Activated CD8-positive, alpha-beta memory T cell treated with anti-CD3 and anti-CD28 coated beads for 36 hours (primary cell): Measurements from ENCODE around the gene RPP40. TPM values are rescaled to one million over a fixed set of nuclear protein-coding genes. Genes with fewer than 3 reads are reported as not detected.
"Not testable (repeated sequence)": the region's sequence is repeated elsewhere in the genome, so short reads cannot be mapped to it uniquely, and the experiment has no call there.

Experiments
- CTCF ChIA-PET: fragments of 350-600 bp; sonication (Branson Sonifier 250); formaldehyde crosslinking; loops from one replicate; lab custom pipeline; 2021; ENCODE audit warnings: antibody characterized with exemption; lab: Charles Lee
- POLR2A ChIA-PET: fragments of 350-600 bp; sonication (Branson Sonifier 250); formaldehyde crosslinking; loops from one replicate; lab custom pipeline; 2021; ENCODE audit warnings: antibody characterized with exemption; lab: Charles Lee
- total RNA-seq, 2 experiments: library from RNA; stranded (reverse); gene quantifications; one replicate each; pipeline ENCODE4 v1.2.3, GENCODE V29; 2021

RPP40 gene
- 10 to 100 TPM; 16.6 to 17.1 TPM for total RNA-seq

GRCh38 chr6:5003604-5004372, at the start of gene RPP40:
TSS of gene RPP40 (minus strand) at chr6:5004037. CDS start at chr6:5004002, 35 bp downstream.
- CTCF ChIA-PET: interaction anchor here (0.6 to 1.0 kb wide), 3 partner anchors 27 to 160 kb away, joined by 3 read pairs; no protein-coding TSS in a partner anchor
- POLR2A ChIA-PET: interaction anchor here (0.8 to 1.0 kb wide), 2 partner anchors 228 to 609 kb away, joined by 5 to 8 read pairs; partner anchors contain the start of gene CDYL

GRCh38 chr6:5053038-5053437, 49.2 kb upstream of the RPP40 start:
- CTCF ChIA-PET: no interaction called here

GRCh38 chr6:5051394-5051793, 47.6 kb upstream of the RPP40 start:
- ChIA-PET CTCF (no interaction called here), POLR2A (no interaction called here)

More at GRCh38 chr6:5053038-5053437, 49.2 kb upstream of the RPP40 start:
- POLR2A ChIA-PET: no interaction called here

GRCh38 chr6:5050009-5050408, 46.2 kb upstream of the RPP40 start:
- ChIA-PET POLR2A (no interaction called here), CTCF (no interaction called here)

GRCh38 chr6:5046430-5046829, 42.6 kb upstream of the RPP40 start:
- ChIA-PET POLR2A (no interaction called here), CTCF (interaction anchor here (0.6 kb wide), 1 partner anchor 46 kb away, joined by 3 read pairs; no protein-coding TSS in a partner anchor)

GRCh38 chr6:5045416-5045815, 41.6 kb upstream of the RPP40 start:
- POLR2A ChIA-PET: no interaction called here

DNA sequence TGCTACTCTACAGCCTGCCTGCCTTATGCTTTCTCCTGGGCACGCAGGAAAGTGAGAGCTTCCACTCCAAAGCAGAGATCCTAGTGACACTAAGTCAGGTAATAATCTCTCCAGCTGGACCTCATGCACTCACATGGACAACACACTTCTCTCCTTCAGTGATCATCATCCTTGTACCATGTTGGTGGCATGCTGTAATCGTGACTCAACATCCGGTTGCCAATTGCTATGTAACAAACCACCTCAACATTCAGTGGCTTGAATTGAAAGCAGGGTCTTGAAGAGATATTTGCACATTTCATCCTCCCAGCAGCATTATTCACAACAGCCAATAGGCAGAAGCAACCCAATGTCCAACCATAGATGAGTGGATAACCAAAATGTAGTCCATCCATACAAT, 41.0 kb upstream of the RPP40 start:
- ChIA-PET POLR2A (no interaction called here), CTCF (no interaction called here)

More at GRCh38 chr6:5045416-5045815, 41.6 kb upstream of the RPP40 start:
- CTCF ChIA-PET: no interaction called here

- ChIA-PET CTCF (no interaction called here), POLR2A (no interaction called here)
Observed at GRCh38 chr6:5042436-5042835, 38.6 kb upstream of the RPP40 start.

DNA sequence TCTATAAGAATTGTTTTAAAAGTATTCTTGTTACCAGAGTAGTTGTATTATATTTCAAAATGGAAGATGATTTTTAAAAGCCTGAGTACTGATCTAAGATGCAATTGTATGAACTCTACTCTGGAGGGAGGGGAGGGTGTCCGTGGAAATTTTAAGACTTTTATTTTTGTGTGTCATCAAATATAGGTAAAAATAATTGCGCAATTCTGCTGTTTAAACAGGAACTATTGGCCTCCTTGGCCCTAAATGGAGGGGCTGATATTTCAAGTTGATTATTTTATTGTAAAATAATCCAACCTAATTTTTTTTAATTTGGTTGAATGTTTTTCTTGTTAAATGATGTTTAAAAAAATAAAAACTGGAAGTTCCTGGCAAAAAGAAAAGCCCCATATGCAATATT, 38.1 kb upstream of the RPP40 start:
- POLR2A ChIA-PET: no interaction called here
- CTCF ChIA-PET: no interaction called here

DNA sequence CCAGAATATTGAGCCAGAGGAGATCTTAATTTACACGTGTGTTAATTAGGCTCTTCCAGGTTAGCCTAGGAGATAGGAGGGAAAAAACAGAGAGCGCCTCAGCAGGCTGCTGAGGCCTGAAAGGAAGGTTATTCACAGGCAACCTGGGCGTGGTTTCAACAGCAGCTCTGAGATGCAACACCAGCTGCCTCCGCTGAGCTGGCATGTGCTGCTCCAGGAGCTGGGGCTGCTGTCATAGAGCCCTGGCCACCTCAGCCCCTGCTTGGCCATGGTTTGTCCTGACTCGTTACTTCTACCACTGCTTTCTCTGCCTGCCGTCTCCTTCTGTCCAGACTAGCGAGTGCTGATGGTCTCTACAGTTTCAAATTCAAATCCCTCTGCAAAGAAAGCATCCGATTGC, 32.4 kb upstream of the RPP40 start:
- POLR2A ChIA-PET: no interaction called here
- CTCF ChIA-PET: no interaction called here

DNA sequence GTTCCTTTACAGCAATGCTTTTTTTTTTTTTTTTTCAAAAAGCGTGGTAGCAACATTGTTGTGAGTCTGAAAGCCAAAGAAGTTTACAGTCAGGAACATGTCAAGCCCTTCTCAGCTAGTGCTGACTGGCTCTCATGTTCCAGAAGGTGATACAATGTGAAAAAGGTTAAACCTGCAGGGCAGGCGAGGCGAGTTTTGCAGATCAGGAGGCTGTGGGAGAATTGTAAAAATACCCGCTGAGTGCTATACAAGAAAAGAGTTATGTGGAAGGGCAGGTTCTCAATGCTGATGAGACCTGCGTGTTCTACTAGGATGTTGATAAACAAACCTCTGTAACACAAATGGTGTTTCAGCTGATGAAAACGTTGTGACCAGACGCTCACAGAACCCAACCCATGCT, 30.9 kb upstream of the RPP40 start:
- CTCF ChIA-PET: no interaction called here
- POLR2A ChIA-PET: no interaction called here

- ChIA-PET POLR2A (no interaction called here), CTCF (no interaction called here)
Observed at GRCh38 chr6:5034328-5034727, 30.5 kb upstream of the RPP40 start.

GRCh38 chr6:5033214-5033904, 29.5 kb upstream of the RPP40 start:
- CTCF ChIA-PET, POLR2A ChIA-PET: not testable (repeated sequence)

GRCh38 chr6:5032706-5033105, 28.9 kb upstream of the RPP40 start:
- POLR2A ChIA-PET, CTCF ChIA-PET: not testable (repeated sequence)

DNA sequence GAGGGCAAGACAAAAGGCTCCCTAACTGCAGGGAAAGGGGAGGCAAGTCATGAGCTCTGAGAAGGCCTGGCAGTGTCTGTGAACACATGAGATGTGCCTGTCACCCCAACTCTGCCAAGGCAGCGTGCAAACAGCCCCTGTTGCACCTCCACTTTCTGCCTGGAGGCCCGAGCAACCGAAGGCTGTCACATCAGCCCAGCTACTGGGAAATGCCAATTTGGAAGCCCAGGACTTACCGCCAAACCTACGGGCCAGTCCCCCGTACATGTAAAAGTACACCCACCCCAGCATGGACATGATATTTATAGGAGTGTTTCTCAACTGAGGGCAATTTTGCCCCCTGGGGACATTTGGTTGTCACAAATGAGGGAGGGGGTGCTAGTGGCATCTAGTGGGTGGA, 27.3 kb upstream of the RPP40 start:
- CTCF ChIA-PET: interaction anchor here (0.7 to 2.3 kb wide), 5 partner anchors 9 to 449 kb away, joined by 3 to 9 read pairs (median 3); no protein-coding TSS in a partner anchor
- POLR2A ChIA-PET: no interaction called here

DNA sequence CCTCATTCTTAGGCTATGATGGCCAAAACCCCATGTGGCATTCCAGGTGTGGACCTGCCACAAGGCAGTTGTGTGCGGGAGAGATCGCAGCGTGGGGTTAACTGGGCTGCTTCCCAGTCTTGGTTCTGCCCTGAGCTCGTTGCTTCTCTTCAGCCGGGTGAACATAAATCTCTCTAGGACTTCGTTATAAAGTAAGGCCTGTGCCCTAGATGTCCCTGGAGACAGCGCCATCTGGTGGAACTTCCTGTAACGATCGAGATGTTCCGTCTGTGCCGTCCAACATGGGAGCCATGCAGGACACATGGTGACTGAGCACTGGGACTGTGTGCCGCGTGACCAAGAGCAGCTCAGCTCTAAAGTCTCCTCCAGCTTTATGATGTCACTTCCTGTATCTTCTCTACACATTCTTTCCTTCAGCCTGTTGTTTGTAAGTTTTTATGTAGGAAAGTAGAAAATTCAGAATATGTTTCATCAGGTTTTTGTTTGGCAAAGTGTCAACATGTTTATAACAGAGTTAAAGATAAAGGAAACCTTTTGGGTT, 26.8 kb upstream of the RPP40 start:
- ChIA-PET POLR2A (no interaction called here), CTCF (interaction anchor here (0.6 to 2.3 kb wide), 6 partner anchors 9 to 449 kb away, joined by 3 to 9 read pairs (median 3); no protein-coding TSS in a partner anchor)

- ChIA-PET CTCF (interaction anchor here (2.3 kb wide), 1 partner anchor 10 kb away, joined by 9 read pairs; no protein-coding TSS in a partner anchor), POLR2A (no interaction called here)
Observed at GRCh38 chr6:5029609-5030008, 25.8 kb upstream of the RPP40 start.

DNA sequence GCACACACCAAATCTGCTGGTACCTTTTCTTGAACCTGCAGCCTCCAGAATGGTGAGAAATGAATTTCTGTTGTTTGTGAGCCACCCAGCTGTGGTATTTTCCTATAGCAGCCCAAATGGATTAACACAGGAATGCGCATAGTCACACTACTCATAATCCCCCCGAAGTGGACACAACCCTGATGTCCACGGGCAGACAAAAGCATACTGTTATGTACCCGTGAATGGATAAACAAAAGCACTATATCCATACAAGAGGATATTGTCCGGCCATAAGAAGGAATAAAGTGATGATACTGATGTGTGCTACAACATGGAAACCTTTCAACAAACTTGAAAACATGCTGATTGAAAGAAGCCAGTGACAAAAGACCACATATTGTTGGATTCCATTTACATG, 25.1 kb upstream of the RPP40 start:
- POLR2A ChIA-PET: no interaction called here
- CTCF ChIA-PET: no interaction called here

DNA sequence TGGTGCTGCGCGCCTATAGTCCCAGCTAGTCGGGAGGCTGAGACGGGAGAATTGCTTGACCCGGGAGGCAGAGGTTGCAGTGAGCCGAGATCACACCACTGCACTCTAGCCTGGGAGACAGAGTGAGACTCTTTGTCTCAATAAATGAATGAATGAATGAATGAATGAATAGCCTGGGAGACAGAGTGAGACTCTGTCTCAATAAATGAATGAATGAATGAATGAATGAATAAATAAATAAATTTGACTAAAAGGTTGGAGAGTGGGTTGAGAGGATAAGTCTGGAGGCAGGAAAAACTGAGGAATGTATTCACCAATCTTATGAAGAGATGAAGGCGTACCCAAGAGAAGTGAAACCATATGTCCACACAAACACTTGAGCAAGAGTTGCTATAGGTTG, 24.5 kb upstream of the RPP40 start:
- ChIA-PET CTCF (no interaction called here), POLR2A (no interaction called here)
